HG02642 (cell line): ENCODE results near the gene ABAT.

Source experiments
- ATAC-seq: cut with Tn5 transposase; IDR thresholded peaks from one replicate; pipeline ENCODE4 v1.9.1; 2021; ENCODE audit warnings: mild to moderate bottlenecking; ENCODE audit not compliant: unreplicated experiment, poor library complexity

Gene ABAT

DNA sequence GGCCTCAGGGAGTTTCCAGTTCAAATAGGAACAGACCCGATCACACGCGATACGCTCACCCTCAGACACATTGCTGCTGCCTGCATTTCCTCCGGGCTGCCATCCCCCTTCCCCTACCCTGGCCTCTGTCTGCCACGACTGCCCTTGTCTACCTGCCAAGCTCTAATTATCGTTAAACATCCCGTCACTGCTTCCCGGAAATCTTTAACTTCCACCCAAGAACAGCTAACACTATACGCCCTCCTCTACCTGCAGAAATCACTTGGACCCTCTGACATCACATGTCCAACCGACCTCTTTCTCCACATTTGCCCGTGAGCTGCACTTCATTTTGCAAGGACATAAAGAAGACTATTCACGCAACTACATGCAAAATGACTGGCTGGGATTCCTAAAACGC lies 40.4 kb downstream of the ABAT start:
- ATAC-seq = no peak

DNA sequence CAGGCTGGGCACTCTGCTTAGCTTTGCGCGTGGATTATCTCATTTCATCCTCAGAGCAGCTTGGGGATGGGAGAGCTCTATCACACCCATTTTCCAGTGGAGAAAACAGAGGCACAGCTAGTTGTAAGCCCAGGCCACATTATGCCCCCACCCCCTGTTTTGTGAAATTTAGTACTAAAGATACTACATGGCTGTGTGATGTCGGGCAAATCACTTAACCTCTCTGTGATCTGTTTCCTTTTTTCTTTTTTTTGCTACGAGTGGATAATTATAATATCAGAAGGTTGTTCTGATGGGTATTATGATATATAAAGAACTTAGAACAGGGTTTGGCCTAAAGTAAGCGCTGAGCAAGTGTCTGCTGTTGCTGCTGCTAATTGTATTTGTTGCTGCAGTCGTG lies 41.6 kb downstream of the ABAT start:
- ATAC-seq = no peak

DNA sequence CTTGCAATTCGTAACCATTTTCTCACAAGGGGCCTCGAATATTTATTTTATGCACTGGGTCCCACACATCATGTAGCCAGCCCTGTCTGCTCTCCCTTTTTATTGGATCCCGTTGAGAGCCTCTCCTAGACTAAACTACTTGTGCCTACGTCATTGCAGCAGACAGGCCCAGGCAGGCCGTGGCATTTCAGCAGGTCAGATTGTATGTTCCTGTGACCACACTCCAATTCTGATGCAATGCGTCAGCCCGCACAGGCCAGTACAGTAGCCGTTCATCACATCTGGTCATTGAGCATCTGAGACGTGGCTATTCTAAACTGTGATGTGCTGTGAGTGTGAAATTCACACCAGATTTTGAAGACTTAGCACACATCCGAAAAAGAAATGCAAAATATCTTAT lies 42.2 kb downstream of the ABAT start:
- ATAC-seq = no peak

DNA sequence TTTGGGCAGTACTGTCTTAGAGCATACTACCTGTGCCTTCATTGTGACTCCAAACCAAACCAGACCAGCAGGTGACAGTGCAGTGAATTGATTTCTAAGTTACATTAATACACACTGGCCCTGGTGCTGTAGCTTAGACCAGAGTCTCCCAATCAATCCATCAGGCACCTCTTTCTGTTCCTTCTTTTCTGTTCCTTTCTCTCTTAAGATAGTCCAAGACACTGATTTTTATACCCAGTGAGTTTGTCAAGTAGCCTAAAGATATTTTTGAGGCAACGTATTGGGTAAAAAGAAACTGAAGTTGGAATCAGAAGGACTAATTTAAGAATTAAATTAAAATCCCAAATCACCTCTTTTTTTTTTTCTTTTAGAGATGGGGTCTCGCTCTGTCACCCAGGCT lies 43.1 kb downstream of the ABAT start:
- ATAC-seq = no peak

DNA sequence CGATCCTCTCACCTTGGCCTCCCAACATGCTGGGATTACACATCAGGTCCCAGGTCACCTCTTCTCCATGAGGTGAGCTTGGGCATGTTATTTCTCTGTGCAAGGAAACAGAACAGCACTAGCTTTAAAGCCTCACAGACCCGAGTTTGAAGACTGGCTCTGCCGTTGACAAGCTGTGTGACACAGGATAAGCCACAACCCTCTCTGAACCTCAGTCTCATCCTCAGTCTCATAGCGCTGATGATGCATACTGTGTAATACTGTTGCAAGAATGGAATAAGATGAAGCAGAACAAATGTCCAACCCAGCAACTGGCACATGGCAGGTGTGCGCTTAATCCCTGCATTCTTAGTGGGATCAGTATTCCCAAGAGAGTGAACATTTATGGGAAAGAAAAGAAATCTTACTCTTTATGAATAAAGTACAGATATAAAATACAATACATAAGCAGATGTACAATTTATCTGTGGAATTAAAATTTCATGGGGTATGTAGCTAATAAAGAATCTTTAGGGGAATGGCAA lies 43.5 kb downstream of the ABAT start:
- ATAC-seq = no peak

DNA sequence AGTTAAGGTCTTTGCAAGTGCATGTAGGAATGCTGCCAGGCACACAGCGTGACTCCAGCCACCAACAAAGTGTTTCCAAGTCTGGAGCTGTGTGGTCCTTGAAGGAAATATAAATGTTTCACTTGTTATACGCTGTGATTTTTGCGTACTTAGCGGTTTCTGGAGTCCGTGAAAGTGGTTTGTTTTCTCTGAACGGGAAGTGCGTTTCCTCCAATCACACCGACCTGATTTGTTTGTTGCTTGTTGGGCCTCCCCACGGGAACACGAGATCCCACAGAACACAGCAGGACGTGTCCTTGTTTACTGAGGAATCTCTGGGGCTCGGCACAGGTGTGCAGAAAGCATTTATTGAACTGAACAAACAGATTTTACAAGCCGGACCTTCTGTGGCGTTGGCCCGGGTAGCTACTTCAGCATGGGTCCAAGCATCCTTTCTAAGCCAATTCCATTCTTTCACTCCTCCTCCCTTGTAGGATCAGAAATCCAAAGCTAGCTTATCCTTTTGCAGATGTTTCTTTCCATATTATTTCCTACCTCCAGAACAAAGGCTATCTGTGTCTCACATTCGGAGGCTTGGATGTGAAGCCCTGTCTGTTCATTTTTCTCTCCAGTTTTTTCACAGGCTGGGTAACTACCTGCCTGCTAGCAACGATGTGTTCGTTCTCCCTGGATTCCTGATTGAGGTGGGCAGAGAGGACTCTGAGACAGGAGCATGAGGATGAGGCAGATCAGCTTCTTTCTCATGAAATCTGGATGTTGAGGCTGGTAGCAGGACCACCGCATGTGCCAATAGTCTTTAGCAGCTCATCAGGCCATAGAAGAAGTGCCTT lies 44.6 kb downstream of the ABAT start:
- ATAC-seq = no peak

DNA sequence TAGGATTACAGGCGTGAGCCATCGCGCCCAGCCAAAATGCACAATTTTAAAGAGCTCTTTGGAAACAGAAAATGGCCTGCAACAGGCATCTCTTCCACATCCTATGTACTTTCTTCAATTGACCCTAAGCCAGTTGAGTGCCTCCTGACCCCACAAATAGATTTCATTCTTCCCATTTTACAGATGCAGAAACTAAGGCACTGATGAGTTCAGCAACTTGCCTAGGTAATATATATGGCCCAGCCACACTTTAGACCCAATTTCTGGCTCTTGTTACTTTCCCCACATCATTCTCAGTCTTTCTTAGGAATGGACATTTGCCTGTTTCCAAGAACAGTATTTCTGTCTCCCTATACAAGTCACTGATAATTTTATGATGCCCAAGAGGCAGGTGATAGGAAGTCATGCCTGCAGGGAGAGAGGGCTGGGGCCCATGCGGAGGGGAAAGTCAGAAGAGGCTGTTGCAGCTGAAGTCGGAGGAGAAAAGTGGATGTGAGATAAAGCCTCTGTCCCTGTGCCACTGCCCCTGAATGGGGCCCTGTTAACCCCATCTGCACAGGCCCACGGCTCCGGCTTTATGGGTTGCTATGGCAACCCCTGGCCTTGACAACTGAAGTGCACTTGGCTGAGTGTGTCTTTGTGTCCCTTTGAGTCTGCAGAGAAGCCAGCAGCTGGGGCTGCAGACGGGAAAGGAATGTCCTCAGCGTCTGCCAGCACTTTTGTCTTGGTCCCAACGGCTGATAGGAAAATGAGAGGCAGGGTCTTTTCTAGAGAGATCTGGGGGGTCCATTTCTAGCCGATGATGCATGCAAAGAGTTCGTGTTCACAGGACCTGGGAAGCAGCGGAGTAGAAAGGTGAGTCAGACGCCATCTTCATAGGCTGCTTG lies 45.9 kb downstream of the ABAT start:
- no peak for ATAC-seq

DNA sequence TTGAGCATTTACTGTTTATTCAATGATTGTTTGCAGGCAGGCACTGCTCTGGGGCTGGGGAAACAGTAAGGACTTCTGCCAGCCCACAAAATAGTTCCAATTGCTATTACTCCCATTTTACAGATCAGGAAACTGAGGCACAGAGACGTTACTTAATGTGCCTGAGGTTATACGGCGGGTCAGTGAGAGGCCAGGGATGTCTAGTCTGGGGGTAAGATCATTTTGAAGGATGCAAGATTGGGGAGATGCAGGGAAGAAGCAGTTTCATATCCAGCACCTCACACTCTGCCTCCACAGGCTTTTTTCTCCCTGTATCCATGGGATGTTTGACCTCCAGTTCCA lies 46.5 kb downstream of the ABAT start:
- no peak for ATAC-seq

DNA sequence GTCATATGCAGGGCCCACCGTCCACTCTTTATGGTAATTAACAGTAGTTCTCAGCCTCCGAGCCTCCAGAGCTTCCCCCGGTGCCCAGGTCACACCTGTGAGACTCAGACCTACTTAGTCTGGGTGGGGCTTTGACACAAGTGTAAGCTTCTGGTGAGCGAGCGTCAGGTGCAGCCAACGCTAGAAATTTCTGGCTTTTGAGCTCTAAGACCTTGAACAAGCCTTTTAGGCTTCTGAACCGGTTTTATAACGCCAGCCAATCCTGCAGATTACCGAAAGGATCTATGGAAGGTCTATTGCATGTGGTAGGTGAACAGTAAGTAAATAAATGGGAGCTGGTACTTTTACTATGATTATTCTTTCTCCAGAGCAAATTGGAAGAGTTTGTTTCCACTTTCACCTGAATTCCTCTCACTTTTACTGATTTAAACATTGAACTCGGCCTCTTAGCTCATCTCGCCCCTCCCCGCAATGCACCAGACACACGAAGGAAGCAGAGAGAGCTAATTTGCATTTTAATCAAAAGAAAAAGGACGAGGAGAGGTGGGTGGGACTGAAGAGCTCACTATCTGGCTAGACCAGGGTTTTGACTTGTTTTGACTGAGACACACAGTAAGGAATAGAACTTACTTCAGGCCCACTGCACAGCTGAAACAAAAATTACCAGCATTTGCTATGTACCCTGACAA lies 47.1 kb downstream of the ABAT start:
- no peak for ATAC-seq

DNA sequence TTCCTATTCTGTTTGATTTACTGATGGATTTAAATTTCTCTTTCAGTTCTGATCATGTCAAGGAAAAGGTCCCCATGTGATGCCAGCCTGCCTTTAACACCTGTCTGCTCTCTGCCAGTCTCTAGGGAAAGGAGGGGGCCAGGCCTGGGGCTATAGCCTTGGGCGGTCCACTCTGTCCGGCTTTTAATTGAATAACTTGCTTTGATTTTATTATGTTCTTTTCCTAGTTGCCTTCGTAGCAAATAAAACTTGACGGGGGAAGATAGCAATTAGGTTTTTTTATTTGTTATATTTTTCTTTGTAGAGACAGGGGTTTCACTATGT lies 47.6 kb downstream of the ABAT start:
- no peak for ATAC-seq

DNA sequence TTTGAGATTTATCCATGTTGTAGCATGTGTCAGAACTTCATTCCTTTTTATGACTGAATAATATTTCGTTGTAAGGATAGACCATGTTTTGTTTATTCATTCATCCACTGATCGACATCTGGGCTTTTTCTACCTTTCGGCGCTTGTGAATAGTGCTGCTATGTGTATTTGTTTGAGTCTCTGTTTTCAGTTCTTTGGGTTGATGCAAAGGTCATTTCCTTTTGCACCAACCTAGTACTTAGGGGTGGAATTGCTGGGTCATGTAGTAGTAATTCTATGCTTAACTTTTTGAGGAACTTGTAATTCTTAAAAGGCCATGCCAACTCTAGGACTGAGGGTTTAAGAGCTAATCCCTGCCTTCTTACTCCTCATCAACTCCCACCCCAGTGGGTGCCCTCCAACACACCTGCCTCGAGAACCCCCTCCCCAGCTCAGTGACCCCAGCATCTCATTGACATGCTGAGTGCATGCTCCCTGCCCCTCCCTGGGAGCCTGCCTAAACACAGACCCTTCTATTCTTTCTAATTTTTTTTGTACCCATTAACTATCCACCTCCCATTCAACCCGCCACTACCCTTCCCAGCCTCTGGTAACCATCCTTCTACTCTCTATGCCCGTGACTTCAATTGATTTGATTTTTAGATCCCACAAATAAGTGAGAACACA lies 51.2 kb downstream of the ABAT start:
- ATAC-seq = no peak

DNA sequence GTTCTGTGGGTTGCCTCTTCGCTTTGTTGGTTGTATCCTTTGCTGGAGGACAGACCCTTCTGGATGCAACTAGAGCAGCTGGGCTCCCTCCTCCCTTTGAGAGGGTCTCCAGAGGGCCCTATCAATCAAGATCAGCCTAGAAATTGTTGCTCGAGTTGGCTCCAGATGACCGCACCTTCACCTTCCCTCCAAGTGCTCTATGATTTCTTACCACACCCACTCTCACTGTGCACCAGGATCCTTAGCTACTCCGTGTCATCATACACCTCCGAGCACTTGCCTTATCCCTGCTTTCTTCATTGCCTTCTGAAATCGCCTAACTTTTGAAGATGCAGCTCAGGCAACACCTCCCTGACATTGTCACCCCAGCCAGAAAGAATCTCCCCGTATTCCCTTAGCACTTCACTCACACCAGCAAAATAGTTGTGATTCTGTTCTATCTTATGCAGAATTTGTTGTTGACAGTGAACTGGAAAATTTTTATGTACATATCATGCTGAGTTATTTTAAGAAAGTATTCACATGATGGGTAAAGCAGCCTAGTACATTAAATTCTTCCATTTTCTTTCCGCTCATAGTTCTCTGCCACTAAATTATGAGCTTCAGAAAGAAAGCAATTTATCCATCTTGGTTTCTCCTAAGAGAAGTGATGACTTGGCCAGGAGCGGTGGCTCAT lies 52.9 kb downstream of the ABAT start:
- ATAC-seq = no peak

DNA sequence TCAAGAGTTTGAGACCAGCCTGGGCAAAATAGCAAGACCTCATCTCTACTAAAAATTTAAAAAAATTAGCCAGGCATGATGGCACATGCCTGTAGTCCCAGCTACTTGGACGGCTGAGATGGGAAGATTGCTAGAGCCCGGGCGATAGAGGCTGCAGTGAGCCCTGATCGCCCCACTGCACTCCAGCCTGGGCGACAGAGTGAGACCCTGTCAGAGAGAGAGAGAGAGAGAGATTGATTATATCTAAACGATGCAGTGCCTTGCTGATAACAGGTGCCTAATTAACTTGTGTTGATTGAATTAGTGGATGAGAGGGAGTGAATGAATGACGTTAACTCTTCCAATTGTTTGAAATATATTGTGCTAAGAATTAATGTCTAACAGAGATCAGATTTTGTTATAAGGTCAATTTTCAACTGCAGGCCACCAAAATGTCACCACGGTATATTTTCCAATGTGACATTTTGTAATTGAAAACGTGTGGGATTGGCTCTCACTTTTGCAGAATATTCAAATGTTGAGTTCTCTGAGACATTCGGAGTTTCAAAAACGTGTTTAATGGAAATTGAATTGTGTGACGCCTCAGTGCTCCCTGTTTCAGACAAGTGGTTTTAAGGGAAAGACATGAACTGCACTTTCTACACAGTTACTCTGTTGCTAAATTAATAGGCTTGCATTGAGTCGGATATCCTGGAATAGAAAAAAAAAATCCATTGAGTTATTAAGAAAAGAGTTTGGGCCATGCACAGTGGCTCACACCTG lies 53.6 kb downstream of the ABAT start:
- no peak for ATAC-seq

DNA sequence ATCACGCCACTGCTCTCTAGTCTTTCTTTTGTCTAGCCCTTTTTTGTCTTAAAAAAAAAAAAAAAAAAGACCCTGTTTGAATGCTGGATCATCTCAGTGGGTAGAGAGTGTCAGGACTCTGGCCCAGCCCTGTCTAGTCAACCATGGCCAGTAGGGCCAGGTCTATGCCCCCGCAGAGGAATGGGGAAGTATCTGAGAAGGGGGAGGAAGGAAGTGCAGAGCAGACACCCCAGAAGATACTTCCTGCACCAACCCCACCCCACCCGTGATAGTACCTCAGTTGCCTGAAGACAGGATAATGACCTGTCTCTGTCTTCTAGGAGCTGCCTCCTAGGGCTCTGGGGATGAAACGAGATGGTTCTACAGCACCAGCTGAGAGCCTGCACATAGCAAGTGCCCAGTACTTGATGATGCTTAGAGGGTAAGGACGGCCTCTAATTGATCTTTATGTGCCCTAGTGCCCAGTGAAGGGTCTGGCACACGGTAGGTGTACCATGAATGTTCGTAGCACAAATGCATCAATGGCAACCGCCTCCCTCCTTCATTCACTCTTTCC lies 55.4 kb downstream of the ABAT start:
- ATAC-seq = no peak

DNA sequence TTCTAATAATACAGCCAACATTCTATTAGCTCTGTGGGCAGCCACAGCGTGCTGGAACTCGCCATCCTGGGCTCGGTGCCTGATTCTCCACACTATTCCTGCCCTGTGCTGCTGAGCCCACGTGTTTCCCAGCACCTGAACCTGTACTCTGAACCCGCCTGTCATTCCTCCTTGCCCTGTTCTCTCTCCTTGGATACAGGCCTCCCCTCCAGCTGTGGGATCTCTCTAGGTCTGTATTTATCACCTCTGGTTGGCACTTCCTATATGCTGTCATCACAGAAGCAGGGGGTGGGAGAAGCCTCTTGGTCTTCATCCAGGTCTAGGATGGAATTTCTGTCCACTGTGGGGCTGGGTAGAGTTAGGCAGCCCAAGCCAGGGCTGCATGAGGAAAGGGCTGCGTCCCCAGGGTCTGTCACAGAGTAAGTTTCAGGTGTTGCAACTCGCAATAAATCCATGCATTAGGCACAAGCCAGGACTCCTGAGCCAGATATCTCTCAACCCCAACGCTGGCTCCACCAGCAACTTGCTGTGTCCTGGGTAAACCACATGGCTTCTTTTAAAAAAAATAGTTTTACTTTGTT lies 56.0 kb downstream of the ABAT start:
- ATAC-seq = no peak

DNA sequence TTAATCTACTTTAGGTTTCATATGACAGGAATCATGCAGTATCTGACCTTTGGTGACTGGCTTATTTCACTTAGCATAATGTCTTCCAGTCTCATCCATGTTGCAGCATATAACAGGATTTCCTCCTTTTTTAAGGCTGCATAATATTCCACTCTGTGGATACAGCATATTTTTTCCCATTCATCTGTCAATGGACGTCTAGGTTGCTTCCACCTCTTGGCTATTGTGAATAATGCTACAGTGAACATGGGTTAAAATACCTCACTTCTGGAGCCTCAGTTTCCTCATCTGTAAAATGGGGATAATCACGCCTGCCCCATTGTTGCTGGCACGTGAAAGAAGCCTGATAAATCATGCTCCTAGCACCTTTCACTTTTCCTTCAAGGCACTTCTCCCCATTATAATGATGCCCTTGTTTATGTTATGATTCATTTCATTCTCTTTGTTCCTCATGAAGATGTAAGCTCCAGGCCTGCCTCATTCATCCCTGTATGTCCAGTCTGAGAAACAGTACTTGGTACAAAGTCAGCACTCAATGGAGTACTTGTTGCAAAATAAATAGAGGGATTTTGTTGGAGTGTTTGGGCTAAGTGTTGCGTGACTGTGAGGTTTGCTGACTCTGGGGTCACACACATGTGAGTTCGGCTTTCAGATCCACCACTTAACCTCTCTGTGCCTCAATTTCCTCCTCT lies 59.6 kb downstream of the ABAT start:
- ATAC-seq = no peak

DNA sequence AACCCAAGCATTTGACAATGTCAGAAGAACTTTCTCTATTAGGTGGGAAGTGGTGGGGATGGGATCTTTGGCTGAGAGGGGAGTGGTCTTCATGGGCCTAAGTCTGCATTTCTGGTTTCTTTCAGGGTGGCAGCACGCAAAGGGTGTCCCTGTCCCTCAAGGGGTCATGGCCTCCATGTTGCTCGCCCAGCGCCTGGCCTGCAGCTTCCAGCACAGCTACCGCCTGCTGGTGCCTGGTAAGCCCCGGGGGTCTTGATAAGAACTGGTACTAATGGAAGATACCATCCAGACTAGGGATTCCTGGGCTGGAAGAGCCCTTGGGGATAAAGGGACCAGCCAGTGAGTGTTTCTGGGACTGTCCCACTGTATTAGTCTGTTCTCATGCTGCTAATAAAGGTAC lies 61.2 kb downstream of the ABAT start:
- no peak for ATAC-seq

DNA sequence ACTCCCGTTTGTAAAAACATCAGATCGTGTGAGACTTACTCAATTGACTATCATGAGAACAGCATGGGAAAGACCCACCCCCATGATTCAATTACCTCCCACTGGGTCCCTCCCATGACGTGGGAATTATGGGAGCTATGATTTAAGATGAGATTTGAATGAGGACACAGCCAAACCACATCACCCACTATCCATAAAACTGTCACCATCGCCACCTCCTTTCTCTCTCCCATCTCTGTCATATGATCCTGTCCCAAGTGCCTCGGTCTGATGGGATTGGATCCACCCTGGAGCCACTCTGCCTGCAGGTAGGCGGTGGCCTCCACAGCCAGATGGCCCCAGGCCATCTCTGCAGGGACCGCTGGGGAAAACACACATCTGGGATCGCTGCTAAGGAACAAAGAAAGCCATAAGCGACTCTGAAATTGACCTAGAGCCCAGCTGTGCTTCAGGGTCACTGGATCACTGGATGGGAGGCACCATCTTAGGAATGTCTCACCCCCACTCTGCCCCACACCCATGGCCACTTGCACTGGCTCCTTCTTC lies 61.8 kb downstream of the ABAT start:
- ATAC-seq = no peak
